NCI-H1105 treated with DMSO at 0.1 percent for 48 hours (cell line): ENCODE data around the gene ZSCAN12.
A peak's percentile ranks its signal among the peaks of the same experiment; 100 is the strongest.
"Not testable (repeated sequence)": the region's sequence is repeated elsewhere in the genome, so short reads cannot be mapped to it uniquely, and the experiment has no call there.

Experiments
- DNase-seq: peaks from one replicate; lab custom pipeline; 2025; lab: John Stamatoyannopoulos, UW

Gene ZSCAN12

DNA sequence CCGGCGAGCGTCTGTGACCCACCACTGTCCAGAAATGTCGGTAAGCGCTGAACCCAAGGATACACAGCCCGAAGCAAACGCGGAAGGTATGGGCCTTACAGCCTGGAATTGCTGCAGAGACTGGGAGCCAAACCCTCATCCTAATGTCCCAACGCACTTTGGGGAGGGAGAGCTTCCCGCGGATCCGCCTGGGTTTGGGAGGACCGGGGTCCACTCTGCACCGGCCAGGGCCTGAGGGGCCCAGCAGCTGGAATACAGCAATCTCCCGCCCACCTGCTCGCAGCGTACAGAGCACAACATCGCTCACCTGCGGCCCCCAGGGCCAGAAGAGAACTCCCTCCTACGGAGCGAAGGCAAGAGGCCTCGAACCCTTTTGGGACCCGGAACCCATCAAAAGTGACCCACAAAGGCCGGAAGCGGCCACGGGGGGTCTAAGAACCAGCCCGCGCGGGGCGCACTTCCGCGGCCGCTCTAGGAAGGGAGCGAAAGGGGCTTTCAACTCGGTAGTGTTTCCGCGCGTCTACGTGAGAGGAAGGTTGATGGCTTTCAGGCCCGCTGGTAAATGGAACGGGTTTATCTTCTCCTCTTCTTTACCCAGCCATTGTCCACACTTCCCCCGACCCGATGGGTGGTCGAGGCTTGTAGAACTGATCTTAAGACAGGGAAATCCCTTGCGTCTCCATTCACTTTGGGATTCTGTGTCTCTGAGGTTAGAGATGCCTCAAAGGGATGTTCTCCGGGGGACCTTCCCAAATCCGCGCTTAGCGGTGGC, at the start of gene ZSCAN12:
TSS of gene ZSCAN12 (minus strand) at position 398 of the 772 bp plus-strand sequence. CDS start 1,342 bp downstream, outside the sequence.
- peak; percentile 87 for DNase-seq

DNA sequence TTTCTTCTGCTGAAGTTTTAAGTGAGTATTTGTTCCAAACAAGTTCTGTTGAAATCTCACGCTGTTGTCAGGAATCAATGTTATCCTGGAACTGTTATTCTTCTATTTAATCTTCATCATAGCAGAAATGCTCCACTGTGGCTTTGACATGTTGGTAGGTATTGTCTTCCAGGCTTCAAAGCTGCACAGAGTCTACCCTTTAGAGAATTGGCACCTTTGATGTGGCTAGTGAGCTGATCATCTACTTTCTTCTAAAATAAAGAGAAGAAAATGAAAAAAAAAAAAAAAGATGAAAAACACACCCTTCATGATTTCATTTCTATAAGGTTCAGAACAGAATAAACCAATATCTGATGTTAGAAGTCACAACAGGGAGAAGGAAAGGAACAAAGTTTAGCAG, 49.5 kb upstream of the ZSCAN12 start:
- DNase-seq: no peak

DNA sequence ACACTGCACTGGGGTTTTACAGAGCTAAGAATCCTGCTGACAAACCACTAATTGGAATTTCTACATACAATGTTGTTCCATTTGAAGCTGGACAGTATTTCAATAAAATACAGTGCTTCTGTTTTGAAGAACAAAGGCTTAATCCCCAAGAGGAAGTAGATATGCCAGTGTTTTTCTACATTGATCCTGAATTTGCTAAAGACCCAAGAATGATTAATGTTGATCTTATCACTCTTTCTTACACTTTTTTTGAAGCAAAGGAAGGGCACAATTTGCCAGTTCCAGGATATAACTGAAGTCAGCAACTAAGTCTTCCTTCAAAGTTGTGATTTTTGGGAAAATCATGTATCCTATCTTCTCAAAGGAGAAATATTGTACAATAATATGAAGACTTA, 48.0 kb upstream of the ZSCAN12 start:
- DNase-seq: not testable (repeated sequence)

DNA sequence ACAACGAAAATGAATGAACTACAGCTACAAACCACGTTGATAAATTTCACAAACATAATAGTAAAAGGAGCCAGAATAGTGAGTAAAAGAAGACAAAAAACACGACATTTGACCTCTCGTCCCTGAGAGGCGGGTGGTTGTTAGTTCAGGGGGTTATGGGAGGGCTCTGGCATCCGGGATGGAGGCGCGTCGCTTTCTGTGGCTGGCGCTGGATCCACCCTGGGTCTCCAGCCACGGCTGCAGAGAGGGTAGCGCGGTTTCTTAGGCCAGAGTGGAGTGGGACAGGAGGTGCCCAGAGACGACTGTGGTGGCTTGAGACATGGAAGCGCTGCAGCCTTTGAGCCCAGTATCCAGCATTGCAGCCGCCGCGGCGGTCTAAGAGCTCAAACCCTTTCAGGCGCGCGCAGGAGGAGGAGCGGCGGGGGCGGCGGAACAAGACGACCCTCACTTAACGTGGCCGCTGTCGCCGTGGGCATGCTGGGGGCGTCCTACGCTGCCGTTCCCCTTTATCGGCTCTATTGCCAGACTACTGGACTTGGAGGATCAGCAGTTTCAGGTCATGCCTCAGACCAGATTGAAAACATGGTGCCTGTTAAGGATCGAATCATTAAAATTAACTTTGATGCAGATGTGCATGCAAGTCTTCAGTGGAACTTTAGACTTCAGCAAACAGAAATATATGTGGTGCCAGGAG, 47.4 kb upstream of the ZSCAN12 start:
- DNase-seq: no peak

DNA sequence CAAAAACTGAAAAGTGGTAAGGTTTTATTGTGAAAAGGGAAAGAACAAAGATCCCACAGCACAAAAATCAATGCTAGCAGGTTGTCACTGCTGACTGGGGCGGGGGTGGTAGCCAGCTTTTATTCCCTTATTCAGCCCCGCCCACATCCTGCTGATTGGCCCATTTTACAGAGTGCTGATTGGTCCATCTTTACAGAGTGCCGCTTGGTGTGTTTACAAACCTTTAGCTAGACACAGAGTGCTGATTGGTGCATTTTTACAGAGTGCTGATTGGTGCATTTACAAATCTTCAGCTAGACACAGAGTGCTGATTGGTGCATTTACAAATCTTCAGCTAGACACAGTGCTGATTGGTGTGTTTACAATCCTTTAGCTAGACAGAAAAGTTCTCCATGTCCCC, 45.2 kb upstream of the ZSCAN12 start:
- not testable (repeated sequence) for DNase-seq

DNA sequence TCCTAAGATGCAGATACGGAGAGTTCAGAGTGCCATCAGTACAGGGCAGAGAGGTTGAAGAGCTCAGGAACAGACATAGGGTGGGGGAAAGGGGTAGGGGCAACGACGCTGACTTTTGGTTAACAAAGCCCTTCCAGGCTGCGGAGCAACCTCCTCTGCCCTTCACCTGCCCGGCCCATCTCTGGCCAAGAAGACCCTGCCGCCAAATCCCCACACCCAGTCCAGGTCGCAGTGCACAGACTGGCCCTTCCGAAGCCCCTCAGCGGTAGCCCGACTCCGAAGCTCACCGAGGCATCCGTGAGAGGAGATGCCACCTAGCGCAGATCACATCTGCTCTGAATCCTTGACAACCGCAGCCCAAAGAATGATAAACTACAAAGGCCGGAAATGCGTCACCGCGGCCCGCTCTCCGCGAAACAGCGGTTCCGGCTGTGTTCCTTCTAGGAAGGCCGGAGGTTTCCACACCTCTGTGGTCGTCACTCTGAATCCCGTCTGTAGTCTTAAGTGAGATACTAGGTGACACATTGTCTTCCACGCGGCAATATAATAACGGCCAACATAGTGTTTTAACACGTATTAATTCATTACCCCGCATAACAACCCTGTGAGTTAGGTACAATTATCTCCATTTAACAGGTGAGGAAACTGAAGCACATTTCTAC, 43.7 kb upstream of the ZSCAN12 start, which contains the start of gene ZSCAN23:
TSS of gene ZSCAN23 (minus strand) at position 380 of the 662 bp plus-strand sequence. CDS start 7,225 bp downstream, outside the sequence.
- peak; percentile 91 for DNase-seq

DNA sequence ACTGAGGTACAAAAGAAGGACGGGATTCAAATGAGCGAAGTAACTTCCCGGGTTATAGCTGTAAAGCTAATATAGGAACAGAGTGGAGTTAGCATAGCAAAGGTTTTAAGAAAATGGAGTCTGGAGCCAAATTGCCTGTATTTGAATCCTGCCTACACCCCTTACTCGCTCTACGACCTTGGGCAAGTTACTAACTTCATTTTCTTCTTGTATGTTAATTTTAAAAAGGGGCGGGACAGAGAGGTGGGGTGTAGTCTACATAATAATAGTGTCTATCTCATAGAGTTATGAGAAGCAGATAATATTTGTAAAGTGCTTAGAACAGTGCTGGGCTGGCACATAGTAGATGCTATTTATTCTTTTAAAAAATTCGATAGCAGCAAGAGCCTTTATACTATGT, 43.0 kb upstream of the ZSCAN12 start:
- no peak for DNase-seq

DNA sequence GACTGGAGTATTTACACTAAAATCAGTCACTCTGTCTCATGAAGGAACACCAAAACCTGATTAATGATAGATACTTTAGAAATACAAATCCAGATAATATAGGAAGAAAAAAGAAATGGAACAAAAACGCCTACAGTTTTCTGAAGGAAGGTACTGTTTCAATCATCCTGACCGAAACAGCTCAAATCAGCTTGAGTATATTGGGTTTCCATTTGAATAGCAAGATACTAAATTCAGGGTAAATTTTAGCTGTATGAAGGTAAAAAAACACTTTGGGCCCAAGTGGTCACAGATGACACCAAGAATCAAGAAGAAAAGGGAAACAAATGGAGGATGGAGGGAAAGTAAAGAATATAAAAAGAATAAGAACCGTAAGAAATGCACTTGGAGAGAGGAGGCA, 36.9 kb upstream of the ZSCAN12 start:
- no peak for DNase-seq

DNA sequence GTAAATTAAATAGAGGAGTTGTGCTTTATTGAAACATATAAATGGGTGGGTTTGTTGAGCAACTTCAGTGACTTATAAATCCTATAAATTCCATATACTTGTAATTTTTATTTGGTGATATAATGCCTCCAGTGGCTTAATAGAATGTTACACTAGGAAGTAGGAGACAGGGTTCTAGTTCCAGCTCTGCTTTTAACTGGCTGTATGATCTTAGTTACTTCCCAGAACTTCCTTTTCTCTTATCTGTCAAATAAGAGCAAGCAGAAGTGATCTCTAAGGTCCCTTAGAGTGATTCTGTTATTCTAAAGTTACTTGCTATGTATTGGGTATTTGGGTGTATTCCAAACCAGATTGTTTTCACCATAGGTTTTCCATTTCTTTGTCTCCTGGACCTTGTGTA, 33.6 kb upstream of the ZSCAN12 start:
- DNase-seq: no peak

DNA sequence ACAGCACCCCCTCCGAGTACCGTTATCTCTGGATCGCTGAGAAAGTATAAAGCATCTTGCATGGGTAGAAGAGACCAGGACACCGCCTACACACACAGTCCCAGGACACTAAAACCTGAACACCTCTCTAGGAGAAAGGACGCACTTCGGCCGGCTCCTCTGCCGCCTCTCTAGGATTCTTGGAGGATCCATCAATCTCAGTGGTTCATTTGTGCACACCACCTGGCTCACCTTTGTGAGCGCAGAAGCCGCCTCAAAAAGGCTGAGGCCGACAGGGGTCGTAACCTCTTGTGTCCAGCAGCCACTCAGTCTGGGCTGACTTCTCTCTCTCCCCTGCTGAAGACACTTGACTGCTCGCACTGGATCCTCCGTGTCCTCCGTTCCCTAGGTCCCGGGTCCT, 30.2 kb upstream of the ZSCAN12 start:
- no peak for DNase-seq

DNA sequence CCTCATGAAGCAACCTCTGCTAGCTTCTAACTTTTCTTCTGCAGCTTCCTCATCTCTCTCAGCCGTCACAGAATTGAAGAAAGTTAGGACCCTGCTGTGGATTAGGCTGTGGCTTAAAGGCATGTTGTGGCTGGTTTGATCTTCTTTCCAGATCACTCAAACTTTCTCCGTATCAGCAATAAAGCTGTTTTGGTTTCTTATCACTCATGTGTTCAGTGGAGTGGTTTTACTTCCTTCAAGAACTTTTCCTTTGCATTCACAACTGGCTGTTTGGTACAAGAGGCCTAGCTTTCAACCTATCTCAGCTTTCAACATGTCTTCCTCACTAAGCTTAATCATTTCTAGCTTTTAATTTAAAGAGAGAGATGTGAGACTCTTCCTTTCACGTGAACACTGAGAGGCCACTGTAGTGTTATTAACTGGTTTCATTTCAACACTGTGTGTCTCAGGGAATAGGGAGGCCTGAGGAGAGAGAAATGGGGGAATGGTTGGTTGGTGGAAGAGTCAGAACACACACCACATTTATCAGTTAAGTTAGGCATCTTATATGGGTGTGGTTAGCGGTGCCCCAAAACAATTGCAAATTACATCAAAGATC, 26.5 kb upstream of the ZSCAN12 start:
- no peak for DNase-seq

DNA sequence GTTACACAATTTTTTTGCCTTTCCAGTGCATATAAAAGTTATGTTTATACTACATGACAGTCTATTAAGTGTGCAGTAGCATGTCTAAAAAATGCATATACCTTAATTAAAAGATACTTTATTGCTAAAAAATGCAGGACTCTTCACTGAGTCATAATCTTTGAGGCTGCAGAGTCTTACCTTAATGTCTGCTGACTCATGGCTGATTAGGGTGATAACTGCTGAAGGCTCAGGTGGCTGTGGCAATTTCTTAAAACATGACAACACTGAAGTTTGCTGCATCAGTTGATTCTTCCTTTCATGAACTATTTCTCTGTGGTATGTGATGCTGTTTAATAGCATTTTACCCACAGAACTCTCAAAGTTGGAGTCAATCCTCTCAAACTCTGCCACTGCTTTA, 24.6 kb upstream of the ZSCAN12 start:
- no peak for DNase-seq

DNA sequence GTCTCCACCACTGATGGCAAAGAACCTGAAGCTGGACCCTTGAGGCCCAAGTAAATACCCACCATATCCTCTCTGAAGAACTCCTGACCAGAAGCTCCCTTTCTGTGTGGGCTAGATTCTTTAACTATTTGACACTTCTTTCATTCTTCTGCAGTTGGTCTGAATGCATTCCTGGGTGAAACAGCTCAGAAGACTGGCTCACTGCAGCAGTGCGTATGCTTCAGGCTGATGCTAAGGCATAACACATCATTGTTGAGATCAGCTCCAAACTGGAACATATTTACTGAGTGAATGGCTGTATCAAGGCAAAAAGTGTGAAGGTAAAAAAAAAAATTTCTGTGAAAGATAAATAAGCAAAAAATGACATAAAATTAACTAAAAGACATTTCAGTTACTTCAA, 24.0 kb upstream of the ZSCAN12 start:
- no peak for DNase-seq

DNA sequence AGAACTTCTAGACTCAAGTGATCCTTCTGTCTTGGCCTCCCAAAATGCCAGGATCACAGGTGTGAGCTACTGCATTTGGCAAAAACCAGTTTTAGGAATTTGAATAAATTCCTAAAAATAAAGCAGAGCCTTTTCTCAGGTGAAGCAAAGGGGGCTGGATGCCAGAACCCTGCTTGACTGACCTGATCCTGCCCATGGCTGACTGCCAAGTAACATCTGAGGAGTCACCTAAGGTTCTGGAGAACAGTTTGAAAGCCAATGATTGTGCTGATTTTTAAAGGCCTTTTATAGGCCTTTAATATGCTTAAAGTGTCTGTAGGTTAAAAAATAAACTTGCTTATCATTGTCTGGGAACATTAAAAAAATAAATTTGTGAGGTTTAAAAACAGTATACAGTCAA, 14.1 kb upstream of the ZSCAN12 start:
- DNase-seq: no peak

DNA sequence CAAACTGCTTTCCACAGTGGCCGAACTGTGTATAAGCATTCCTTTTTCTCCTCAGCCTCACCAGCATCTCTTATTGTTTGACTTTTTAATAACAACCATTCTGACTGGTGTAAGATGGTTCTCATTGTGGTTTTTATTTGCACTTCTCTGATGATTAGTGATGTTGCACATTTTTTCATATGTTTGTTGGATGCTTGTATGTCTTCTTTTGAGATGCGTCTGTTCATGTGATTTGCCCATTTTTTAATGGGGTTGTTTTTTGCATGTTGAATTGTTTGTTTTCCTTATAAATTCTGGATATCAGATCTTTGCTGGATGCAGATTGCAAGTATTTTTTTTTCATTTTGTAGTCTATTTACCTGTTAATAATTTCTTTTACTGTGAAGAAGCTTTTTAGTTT, 11.2 kb upstream of the ZSCAN12 start:
- DNase-seq: no peak

DNA sequence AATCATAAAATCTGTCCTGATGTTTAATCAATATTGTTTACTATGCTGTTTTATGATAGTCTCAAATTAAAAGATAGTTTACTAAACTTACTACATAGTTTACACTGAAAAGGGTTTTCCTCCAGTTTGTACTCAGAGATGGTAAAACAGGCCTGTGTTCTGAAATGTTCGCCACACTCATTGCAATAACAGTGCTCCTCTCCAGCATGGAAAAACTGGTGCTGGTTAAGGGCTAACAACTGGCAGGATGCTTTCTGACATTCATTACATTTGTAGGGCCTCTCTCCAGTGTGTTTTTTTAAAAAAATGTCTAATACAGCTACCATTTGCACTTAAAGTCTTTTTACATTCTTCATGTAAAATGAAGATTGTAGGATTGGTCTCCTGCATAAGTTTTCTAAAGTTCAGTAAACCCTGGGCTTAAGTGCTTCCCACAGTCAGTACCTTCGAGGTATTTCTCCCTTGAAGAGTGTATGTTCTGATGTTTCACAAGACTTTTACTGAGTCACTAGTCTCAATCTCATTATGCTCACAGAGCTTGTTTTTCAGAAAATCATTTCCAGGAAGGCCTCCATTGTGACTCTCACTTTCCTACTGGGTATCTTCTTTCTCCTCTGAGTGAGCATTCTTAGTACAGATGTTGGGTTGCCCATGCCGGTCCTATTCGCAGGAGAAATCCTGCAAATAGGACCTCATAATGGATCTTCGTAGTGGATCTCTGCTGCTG, 8.7 kb upstream of the ZSCAN12 start:
- no peak for DNase-seq

DNA sequence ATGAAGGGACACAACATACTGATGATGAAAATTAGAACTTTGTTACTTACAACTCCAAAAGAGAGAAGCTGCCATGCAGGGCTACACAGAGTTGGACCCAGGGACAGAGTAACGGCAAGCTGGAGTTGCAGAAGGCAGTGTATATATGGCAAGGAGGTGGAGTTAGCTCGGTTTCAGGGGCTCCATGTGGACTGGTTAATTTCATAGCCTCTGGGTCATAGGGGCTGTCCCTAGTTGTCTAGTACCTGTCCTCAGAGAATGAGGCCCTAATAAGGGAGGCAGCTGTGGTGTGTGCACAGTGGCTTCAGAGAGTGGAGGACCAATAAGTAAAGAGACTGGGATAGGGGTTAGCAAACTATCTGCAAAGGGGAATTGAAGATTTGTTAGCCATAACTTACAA, 7.9 kb upstream of the ZSCAN12 start:
- no peak for DNase-seq

DNA sequence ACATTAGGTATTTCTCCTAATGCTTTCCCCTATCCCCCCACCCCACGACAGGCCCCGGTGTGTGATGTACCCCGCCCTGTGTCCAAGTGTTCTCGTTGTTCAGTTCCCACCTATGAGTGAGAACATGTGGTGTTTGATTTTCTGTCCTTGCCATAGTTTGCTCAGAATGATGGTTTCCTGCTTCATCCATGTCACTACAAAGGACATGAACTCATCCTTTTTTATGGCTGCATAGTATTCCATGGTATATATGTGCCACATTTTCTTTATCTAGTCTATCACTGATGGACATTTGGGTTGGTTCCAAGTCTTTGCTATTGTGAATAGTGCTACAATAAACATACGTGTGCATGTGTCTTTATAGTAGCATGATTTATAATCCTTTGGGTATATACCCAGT, 4.4 kb upstream of the ZSCAN12 start:
- not testable (repeated sequence) for DNase-seq

DNA sequence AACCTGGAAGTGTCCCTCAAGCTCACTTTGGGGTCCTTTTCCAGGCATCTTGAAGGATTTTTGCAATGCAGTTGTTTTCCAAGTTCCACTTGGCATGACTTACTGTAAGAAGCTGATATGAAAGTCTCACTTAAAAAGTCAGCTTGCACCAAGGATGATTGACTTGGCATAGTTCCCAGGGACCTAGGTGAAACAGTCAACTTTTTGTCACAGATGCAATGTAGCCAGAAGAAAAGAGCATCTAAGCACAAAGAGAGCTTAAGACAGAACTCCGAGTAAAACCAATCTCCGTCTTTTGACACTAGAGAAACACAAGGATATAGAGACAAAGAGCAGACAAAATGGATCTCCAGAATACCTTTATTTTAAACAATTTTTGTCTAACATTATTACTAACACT, 2.6 kb upstream of the ZSCAN12 start:
- DNase-seq: peak; percentile 30

DNA sequence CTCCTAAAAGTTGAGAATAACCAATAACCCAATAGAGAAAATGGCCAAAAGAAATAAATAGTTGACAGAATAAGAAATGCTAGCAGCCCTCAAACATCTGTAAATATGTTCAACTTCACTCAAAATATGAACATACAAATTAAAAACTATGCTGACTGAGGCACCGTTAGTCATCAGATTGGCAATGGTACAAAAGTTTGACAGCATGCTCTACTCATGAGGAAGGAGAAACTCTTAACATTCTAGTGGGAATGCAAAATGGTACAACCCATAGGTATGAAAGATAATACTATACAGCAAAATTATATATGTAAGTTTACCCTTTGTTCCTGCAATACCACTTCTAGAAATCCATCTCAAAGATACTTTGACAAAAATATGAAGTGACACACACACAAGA, 1.6 kb upstream of the ZSCAN12 start:
- no peak for DNase-seq

DNA sequence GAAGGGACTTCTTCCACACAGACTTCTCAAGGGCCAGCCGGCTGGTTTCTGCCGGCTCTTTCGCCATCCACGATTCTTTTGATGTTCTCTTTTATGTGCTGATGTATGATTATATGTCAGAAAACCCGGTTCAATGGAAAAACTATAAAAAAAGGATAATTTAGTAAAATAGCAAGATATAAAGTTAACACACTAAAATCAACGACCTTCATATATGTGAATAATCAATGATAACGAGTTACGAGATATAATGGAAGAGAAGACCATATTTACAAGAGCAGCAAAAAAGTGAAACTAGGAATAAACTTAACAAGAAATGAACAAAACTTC, 540 bp upstream of the ZSCAN12 start:
- no peak for DNase-seq

DNA sequence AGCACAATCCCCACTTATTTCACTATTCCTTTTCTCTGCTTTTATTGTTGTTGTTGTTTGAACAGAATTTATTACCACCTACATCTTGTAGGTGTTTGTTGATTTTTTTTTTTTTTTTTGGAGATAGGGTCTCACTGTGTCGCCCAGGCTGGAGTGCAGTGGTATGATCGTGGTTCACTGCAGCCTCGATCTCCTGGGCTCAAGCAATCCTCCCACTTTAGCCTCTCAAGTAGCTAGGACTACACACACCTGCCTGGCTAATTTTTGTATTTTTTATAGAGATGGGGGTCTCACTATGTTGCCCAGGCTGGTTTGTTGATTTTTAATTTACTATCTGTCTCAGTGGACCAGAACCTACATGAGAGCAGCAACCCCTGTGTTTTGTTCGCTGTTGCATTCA, 3.6 kb downstream of the ZSCAN12 start:
- DNase-seq: no peak
